Measurements from ENCODE around the gene FXYD2.

- TF ChIP-seq, protein P1, sequence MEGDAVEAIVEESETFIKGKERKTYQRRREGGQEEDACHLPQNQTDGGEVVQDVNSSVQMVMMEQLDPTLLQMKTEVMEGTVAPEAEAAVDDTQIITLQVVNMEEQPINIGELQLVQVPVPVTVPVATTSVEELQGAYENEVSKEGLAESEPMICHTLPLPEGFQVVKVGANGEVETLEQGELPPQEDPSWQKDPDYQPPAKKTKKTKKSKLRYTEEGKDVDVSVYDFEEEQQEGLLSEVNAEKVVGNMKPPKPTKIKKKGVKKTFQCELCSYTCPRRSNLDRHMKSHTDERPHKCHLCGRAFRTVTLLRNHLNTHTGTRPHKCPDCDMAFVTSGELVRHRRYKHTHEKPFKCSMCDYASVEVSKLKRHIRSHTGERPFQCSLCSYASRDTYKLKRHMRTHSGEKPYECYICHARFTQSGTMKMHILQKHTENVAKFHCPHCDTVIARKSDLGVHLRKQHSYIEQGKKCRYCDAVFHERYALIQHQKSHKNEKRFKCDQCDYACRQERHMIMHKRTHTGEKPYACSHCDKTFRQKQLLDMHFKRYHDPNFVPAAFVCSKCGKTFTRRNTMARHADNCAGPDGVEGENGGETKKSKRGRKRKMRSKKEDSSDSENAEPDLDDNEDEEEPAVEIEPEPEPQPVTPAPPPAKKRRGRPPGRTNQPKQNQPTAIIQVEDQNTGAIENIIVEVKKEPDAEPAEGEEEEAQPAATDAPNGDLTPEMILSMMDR (IDR thresholded peaks at IDR 0.05; ENCODE audit: low read depth, low read length, poor library complexity, severe bottlenecking): no peak
- no peak for TF ChIP-seq EZH2phosphoT487 (IDR thresholded peaks at IDR 0.05; ENCODE audit: borderline replicate concordance, low read length)
These were observed 35.3 kb downstream of the FXYD2 start for GRCh38 chr11:117789241-117789640.
